Mammary epithelial cell (primary cell): ENCODE data around the gene SESN2.

Experiments
- CTCF ChIP-seq, 2 donors: IDR thresholded peaks in 1 of 2; conservative IDR thresholded peaks in 1 of 2; 2 replicates each; pipeline ENCODE4 v1.5.1; 2011 to 2012; ENCODE audit warnings: inconsistent platforms in 2 of 2, low read length in 2 of 2, mild to moderate bottlenecking in 2 of 2, control low read depth in 1 of 2, low read depth in 1 of 2; ENCODE audit not compliant: insufficient read depth in 1 of 2; ENCODE audit errors: extremely low read depth in 1 of 2
- EZH2 ChIP-seq: IDR thresholded peaks from 2 replicates; pipeline ENCODE4 v1.6.1; 2012; ENCODE audit warnings: low read length, inconsistent platforms, borderline replicate concordance

- TF ChIP-seq EZH2 (no peak), CTCF (conservative IDR thresholded peaks at IDR 0.05 in 1 of 2, IDR thresholded peaks at IDR 0.05 in 1 of 2; ENCODE audit: extremely low read depth in 1 of 2, insufficient read depth in 1 of 2, low read depth in 1 of 2, low read length in 2 of 2) (no peak)
Observed at GRCh38 chr1:28259252-28259933, at the start of gene SESN2.
